ENCODE data around the gene HOXB7.

HOXB7 gene

DNA sequence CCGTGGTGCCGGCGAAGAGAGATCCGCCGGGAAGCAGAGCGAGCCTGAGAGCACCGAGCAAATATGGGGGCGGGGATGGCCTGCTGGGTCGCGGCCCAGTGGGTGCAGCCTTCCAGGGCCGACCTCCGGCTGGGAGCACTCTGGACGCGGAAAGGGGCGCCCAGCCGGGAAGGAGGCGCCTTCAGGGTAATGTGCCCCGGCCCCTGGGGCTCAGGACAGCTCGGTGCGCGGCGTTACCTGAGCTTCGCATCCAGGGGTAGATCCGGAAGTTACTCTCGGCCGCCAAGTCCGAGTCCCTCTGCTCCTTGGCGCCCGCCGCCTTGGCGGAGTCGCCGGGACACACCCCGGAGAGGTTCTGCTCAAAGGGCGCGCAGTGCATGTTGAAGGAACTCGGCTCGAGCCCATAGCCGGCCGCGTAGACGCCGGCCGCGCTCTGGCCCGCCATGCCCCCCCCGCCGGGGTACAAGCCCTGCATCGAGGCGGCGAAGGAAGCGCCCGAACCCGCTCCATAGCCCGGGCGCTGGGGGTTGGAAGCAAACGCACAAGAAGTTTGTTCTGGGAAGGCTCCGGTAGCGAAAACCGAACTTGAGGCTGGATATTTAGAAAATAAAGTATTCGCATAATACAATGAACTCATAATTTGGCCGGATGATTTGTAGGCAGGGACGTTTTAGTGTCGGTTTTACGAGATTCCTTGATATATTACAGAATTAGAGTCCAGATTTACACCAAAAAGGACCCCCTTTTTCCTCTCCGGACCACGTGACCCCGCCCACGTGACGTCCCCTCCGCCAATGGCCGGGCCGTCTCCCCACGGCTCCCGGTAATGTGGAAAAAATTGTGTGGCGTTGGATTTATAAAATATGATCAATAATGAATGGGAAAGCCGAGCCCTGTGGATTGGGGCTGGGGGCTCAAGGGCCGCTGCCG, at the start of gene HOXB7:
Gene HOXB7 (minus strand): TSS at position 736 of the 930 bp plus-strand sequence. CDS start 99 bp downstream, at position 637.
- DNase-seq (ENCODE audit: low read depth in 3 of 3, low spot score in 1 of 3): peak in 1 of 3 donors; percentile 58

- DNase-seq (ENCODE audit: low read depth in 3 of 3, low spot score in 1 of 3): no peak
These were observed 45.1 kb upstream of the HOXB7 start for GRCh38 chr17:48655913-48656312.

DNA sequence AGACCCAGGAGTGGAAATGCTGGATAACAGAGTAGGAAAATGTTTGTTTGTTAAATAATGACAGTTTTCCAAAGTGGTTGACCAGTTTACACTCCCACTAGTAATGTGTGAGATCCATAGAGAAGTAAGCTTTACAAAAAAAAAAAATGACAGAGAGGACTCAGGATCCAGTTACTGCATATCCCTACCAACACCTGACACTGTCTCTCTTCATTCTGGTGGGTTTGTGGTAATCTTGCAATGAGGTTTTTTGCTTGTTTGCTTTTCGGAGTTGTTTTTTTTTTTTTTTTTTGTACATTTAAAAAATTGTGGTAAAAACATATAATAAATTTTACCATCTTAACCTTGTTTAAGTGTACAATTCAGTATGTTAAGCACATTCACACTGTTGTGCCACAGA, 38.9 kb upstream of the HOXB7 start:
- no peak for DNase-seq (ENCODE audit: low read depth in 3 of 3, low spot score in 1 of 3)

DNA sequence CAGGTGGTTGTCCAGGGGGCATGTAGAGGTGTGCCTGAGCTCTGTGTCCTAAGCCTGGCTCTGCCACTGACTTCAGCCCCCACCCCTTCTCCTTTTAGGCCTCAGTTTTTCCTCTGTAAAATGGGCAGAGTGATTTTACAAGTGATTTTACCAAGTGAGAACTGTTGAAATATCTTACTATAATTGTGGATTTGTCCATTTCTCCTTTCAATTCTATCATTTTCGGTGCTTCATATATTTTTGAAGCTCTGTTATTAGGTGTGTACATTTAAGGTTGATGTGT, 37.1 kb upstream of the HOXB7 start:
- DNase-seq (ENCODE audit: low read depth in 3 of 3, low spot score in 1 of 3): no peak

DNA sequence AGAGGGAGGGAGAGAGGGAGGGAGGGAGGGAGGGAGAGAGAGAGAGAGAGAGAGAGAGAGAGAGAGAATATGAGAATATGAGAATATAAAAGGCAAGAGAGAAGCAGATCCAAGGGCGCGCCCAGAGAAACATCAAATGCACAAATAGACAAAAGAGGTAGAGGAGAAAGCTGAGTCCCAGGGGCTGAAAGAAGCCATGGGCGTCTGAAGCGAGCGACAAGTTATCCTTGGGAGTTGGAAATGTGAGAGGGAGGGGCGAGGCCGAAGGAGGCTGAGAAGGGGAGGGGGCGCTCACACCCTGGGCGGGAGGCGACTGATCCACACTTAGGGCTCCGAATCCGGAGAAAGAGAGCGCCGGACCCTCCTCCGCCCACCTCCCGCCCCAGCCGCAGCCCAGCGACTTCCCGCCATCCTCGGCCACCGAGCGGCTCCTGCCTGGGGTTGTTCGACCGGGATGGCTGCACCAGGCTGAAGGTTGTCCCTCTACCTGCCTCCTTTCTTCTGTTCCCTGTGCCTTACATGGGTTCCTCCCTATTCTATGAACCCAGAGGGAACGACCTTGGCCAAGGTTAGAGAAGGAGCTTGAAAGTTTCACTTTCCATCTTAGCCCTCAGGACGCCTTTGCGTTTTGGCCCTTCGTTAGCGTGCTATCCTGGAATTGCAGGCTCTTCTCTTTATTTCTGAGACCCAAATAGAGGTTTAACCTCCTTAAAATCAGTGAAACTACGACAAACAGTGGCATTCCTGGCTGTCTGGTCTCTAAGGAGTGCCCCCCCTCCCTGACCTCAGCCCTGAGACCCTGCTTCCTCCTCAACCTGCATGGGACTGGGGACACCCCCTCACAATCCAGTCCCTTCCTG, 36.5 kb upstream of the HOXB7 start:
- DNase-seq (ENCODE audit: low read depth in 3 of 3, low spot score in 1 of 3): no peak

- DNase-seq (ENCODE audit: low read depth in 3 of 3, low spot score in 1 of 3): no peak
These were observed 35.6 kb upstream of the HOXB7 start for GRCh38 chr17:48646183-48647102.

DNA sequence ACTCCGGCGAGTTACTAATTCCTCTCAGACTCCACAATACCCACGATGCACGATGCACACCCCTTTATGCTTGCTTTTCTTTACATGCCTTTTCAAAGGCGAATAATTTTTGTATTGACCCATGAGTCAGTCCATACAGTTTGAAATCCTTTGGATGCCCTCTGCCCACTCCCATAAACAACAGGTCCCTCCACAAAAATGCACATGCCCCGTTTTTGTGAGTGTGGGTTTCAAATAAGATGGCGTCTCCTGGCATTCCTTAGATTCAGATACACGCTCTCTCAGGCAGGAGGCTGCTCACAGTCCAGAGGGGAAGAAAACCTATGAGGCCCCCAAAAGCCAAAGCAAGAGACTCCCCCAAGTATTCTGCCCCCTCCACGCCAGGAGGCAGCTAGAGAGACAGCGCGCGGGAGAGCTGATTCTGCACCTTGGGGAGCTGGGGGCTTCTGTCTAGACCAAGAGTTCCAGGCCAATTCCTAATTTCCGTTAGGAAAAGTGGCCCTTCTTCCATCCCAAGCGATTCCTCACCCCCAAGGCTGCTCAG, 34.9 kb upstream of the HOXB7 start:
- DNase-seq (ENCODE audit: low read depth in 3 of 3, low spot score in 1 of 3): no peak

DNA sequence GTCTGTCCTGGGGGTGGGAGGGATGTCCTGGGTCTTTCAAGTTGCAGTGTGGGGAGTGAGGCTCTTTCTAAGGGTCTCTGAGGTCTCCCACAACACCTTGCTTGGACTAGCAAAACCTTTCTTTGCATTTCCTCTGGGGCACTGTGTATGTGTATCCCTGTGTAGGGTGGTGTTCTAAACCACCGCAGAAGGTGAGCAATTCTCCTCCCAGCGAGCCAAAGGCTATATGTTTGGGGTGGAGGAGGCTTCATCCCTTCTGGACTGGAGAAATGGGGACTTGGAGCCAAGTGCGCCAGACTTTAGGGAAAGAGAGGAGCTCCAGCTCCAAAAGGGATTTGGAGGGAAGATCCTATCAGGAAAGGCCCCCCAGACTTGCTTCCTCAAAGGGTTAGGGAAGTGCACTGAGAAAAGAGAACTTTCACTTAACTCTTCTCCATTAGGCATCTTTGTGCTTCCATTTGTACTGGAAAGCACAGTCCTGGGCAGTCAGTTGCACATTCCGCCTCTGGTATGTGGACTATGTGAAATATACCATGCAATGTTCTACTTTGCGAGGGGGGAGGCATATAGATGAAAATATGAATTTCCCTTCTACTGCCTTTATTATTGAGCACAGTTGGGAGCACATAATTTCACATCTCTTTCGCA, 34.2 kb upstream of the HOXB7 start:
- no peak for DNase-seq (ENCODE audit: low read depth in 3 of 3, low spot score in 1 of 3)

- DNase-seq (ENCODE audit: low read depth in 3 of 3, low spot score in 1 of 3): no peak
These were observed 33.3 kb upstream of the HOXB7 start for GRCh38 chr17:48644159-48644558.

DNA sequence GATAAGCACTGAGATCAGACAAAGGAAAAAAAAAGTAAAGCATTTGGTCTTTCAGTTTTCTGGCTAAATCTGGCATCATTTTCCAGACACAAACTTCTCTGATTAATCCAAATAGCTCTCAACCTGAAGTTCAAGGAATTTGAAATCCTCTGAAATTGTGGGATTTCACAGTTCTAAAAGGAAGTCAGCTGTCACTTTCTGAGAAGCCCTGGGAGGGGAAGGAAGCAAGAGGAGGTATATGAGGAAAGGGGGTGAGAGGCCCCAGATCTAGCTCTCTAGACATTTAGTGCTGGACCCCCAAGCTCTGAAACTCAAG, 32.8 kb upstream of the HOXB7 start:
- DNase-seq (ENCODE audit: low read depth in 3 of 3, low spot score in 1 of 3): no peak

DNA sequence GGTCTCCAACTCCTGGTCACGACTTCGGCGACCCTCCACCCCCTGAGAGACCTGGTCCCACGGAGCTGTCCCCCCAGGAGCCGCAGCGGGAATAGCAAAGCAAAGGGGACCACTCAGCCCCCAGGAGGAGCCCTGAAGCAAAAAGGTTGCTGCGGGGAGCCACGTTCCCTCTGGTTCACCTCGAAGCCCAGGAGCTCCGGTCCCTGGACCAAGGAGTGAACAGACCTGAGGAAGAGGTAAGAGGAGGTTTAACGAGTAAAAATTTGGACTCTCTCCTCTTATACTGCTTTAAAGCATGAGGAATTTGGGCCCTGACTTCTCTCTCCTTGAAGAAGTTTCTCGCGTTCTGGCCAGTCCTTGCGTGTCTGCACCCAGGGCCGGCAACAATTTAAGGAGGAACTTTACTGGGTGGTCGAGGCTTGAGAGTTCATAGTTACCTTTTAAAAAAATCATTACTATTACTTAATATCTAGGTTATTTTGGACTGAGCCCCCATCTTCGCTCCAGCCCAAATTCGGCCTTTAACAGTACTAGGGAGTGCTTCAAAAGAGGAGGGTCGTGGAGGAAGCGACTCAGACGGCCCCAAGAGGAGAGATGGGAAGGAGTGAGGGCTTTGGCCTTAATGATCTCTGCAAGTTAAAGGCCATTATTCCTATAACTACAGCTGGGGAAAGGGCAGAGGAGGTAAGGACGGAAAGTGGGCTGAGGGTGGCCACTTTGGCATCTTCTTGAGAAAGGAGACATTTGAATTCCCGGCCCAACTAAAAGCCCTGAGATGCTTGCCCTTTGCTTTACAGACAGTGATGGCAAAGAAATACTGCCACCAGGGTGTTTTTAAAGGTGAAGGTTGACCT, 32.3 kb upstream of the HOXB7 start:
- no peak for DNase-seq (ENCODE audit: low read depth in 3 of 3, low spot score in 1 of 3)

- no peak for DNase-seq (ENCODE audit: low read depth in 3 of 3, low spot score in 1 of 3)
These were observed 31.4 kb upstream of the HOXB7 start for GRCh38 chr17:48642059-48642842.

- no peak for DNase-seq (ENCODE audit: low read depth in 3 of 3, low spot score in 1 of 3)
These were observed 30.8 kb upstream of the HOXB7 start for GRCh38 chr17:48641541-48642058.

- DNase-seq (ENCODE audit: low read depth in 3 of 3, low spot score in 1 of 3): no peak
These were observed 30.0 kb upstream of the HOXB7 start for GRCh38 chr17:48640858-48641180.

DNA sequence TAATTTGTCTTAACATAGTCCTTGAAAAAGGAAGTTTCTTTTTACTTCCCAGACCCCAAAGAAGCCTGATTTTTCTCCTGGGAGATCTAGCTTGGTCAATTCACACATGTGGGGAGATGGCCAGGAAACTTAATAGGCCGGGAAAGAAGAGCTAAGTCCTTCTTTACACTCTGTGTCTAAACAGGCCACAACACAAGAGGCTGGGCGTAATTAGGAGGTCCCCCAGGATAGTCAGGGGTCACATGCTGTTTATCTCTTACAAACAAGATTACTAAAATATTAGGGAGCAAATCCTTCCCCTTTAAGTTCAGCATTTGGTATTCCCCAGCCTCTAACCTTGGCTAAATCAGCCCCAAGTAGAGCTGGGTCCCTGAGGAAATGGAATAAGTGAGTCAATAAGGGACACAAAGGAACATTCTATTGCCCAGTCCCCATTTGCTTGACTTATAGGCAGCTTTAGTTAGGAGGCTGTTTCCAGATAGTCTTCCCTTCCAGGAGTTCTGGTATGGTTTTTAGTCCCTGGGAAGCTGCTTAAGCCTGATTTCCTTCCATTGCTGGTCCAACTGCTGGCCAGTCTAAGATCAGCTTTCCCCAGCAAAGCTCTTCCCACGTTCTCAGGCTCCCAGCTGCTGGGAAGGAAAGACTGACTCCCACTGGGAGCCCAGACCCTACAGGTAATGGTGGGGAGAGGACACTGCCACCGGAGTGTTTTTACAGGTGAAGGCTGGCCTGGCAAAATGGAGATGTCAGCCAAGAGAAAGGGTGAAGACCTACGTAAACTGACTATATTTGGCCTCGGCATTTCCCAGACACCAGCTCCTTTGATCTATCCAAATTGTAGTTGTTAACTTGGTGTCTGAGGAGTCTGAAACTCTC, 29.4 kb upstream of the HOXB7 start:
- DNase-seq (ENCODE audit: low read depth in 3 of 3, low spot score in 1 of 3): no peak

DNA sequence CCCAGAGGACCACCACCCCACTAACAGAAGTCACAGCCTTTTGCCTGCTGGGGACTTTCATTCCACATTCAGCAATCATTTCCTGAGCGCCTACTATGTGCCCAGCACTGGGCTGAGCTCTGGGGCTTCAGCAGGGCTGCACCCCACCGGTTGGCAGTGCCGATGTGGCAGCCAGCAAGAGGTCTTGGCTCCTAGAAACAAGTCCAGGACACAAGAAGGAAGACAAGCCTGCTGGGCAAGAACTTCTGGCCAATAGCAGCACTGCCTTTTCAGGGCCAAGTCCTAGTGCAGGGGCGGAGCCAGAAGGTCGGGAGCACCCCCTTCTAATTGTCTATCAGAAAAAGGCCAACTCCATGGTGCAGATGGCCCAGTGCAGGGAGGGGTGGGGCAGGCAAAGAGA, 28.3 kb upstream of the HOXB7 start:
- no peak for DNase-seq (ENCODE audit: low read depth in 3 of 3, low spot score in 1 of 3)

- no peak for DNase-seq (ENCODE audit: low read depth in 3 of 3, low spot score in 1 of 3)
These were observed 26.8 kb upstream of the HOXB7 start for GRCh38 chr17:48637323-48638260.
